ENCODE measurements around the gene SETD3.

SETD3 gene

DNA sequence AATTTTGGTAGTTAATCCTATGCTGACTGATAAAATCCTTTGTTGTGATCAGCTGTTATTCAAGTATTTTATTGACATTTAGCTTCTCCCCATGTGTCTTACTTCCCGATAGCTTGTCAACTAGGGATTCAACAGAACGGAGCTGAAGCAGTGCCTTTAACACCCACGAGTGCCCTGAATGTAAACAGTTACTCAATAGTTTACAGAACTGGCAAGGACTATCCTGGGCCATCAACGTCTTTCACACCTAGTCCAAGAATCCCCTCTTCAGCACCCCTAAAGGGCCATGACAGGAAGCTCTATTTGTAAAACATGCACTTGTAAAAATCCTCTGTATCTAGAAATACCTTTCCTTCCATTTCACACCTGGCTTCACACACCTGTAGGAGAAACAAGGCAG, 45.3 kb downstream of the SETD3 start:
- TF ChIP-seq, protein P1, sequence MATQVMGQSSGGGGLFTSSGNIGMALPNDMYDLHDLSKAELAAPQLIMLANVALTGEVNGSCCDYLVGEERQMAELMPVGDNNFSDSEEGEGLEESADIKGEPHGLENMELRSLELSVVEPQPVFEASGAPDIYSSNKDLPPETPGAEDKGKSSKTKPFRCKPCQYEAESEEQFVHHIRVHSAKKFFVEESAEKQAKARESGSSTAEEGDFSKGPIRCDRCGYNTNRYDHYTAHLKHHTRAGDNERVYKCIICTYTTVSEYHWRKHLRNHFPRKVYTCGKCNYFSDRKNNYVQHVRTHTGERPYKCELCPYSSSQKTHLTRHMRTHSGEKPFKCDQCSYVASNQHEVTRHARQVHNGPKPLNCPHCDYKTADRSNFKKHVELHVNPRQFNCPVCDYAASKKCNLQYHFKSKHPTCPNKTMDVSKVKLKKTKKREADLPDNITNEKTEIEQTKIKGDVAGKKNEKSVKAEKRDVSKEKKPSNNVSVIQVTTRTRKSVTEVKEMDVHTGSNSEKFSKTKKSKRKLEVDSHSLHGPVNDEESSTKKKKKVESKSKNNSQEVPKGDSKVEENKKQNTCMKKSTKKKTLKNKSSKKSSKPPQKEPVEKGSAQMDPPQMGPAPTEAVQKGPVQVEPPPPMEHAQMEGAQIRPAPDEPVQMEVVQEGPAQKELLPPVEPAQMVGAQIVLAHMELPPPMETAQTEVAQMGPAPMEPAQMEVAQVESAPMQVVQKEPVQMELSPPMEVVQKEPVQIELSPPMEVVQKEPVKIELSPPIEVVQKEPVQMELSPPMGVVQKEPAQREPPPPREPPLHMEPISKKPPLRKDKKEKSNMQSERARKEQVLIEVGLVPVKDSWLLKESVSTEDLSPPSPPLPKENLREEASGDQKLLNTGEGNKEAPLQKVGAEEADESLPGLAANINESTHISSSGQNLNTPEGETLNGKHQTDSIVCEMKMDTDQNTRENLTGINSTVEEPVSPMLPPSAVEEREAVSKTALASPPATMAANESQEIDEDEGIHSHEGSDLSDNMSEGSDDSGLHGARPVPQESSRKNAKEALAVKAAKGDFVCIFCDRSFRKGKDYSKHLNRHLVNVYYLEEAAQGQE (IDR thresholded peaks at IDR 0.05; ENCODE audit: insufficient read depth in 1 of 2, low read depth in 2 of 2, low read length in 2 of 2), result no peak
- TF ChIP-seq TAF1 (IDR thresholded peaks at IDR 0.05; ENCODE audit: borderline replicate concordance, insufficient read depth, low read length) (no peak), FOXP2 (optimal IDR thresholded peaks at IDR 0.05; ENCODE audit: borderline replicate concordance, extremely low read depth, extremely low read length, insufficient read depth) (no peak), SIN3A (IDR thresholded peaks at IDR 0.05; ENCODE audit: borderline replicate concordance, insufficient read depth, low read length) (no peak), POLR2AphosphoS5 (IDR thresholded peaks at IDR 0.05; ENCODE audit: low read depth, low read length) (no peak)

- TF ChIP-seq POLR2AphosphoS5 (IDR thresholded peaks at IDR 0.05; ENCODE audit: low read depth, low read length) (no peak), SIN3A (IDR thresholded peaks at IDR 0.05; ENCODE audit: borderline replicate concordance, insufficient read depth, low read length) (no peak)
- TF ChIP-seq, protein P1 (IDR thresholded peaks at IDR 0.05; ENCODE audit: insufficient read depth in 1 of 2, low read depth in 2 of 2, low read length in 2 of 2), result no peak
These were observed 48.2 kb downstream of the SETD3 start for GRCh38 chr14:99432485-99432884.

DNA sequence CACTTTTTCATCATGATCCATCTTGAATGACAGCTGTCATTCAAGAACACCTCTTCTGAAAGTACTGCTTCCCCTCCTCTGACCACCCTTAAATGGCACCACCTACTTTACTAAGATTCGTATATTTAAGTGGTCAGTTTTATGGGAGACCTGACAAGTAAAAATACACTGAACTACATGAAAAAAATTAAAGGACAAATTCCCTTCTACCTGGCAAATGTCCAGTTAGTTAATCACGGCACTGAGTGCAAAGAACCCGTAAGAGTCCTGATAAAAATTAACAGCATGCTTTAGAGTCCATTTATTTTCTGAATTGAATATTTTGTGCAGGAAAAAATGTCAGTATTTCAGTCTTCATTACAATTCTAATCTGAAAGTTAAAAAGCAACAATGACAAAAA, 48.7 kb downstream of the SETD3 start:
- TF ChIP-seq POLR2AphosphoS5 (IDR thresholded peaks at IDR 0.05; ENCODE audit: low read depth, low read length) (no peak), FOXP2 (optimal IDR thresholded peaks at IDR 0.05; ENCODE audit: borderline replicate concordance, extremely low read depth, extremely low read length, insufficient read depth) (no peak), SIN3A (IDR thresholded peaks at IDR 0.05; ENCODE audit: borderline replicate concordance, insufficient read depth, low read length) (no peak), TAF1 (IDR thresholded peaks at IDR 0.05; ENCODE audit: borderline replicate concordance, insufficient read depth, low read length) (no peak)
- TF ChIP-seq, protein P1 (IDR thresholded peaks at IDR 0.05; ENCODE audit: insufficient read depth in 1 of 2, low read depth in 2 of 2, low read length in 2 of 2), result no peak

GRCh38 chr14:99430491-99430890, 50.2 kb downstream of the SETD3 start:
- TF ChIP-seq FOXP2 (optimal IDR thresholded peaks at IDR 0.05; ENCODE audit: borderline replicate concordance, extremely low read depth, extremely low read length, insufficient read depth), result no peak
- TF ChIP-seq, protein P1 (IDR thresholded peaks at IDR 0.05; ENCODE audit: insufficient read depth in 1 of 2, low read depth in 2 of 2, low read length in 2 of 2), result no peak
- TF ChIP-seq POLR2AphosphoS5 (IDR thresholded peaks at IDR 0.05; ENCODE audit: low read depth, low read length), result no peak
- TF ChIP-seq SIN3A (IDR thresholded peaks at IDR 0.05; ENCODE audit: borderline replicate concordance, insufficient read depth, low read length), result no peak
- no peak for TF ChIP-seq TAF1 (IDR thresholded peaks at IDR 0.05; ENCODE audit: borderline replicate concordance, insufficient read depth, low read length)

DNA sequence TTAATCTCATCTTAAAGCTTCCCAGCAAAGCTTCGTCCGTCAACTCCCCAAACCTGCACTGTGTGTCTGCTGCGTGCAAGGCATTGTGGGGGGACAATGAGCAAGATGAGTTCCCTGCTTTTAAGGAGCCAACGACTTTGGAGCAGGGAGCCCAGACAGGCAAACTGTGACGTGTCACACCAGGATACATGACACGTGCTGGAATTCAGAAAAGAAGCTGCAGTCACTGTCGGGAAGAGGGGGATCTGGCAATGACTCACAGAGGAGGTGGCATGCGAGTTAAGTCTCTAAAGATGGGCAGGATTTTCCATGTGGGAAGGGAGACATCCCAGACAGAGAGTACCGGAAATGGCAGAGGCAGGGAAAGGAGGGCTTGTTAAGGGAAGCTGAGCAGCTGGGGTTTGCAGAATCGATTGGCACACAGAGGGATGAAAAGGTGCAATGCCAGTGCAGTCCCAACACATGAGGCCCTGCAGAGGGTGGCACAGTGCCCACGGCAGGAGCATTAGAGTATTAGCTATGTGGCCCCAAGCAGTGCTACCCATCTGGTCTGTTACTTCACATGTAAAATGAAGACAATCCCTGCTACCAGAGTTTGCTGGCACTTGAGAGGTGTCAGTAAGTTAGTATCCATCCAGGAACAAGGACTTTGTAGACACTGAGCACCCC, 52.9 kb downstream of the SETD3 start:
- no peak for TF ChIP-seq SIN3A (IDR thresholded peaks at IDR 0.05; ENCODE audit: borderline replicate concordance, insufficient read depth, low read length)
- TF ChIP-seq POLR2AphosphoS5 (IDR thresholded peaks at IDR 0.05; ENCODE audit: low read depth, low read length), result no peak
- TF ChIP-seq, protein P1 (IDR thresholded peaks at IDR 0.05; ENCODE audit: insufficient read depth in 1 of 2, low read depth in 2 of 2, low read length in 2 of 2), result no peak

All from PFSK-1 (cell line).